ENCODE measurements around the gene GPR39. TPM values are rescaled to one million over a fixed set of nuclear protein-coding genes. Genes with fewer than 3 reads are reported as not detected.

GPR39 gene
- total RNA-seq, 4 donors from 2014 or later: 0.52 to 53.2 (median 6.8) TPM; not detected in 1

- Histone ChIP-seq H3K27ac (no peak overlapping the region), H3K9me3 (no peaks in the 10 kb centered on the region), H3K36me3 (no peaks in the 10 kb centered on the region), H3K27me3 (no peaks in the 10 kb centered on the region), H3K4me3 (no peak overlapping the region), H3K4me1 (no peaks in the 10 kb centered on the region)
- DNase-seq: no peak
- TF ChIP-seq CTCF (IDR thresholded peaks at IDR 0.05) (no peak), POLR2A (IDR thresholded peaks at IDR 0.05) (no peak)
- intact Hi-C loops (cut with DNase I; ENCODE audit: low total_unique reads): no loop called here
Observed at GRCh38 chr2:132589966-132590365, 173.4 kb downstream of the GPR39 start.

- H3K4me1 ChIP-seq: no peaks in the 10 kb centered on the region
- H3K9me3 ChIP-seq: no peaks in the 10 kb centered on the region
- no peak overlapping the region for H3K27ac ChIP-seq
- H3K4me3 ChIP-seq: no peak overlapping the region
- intact Hi-C loops (cut with DNase I; ENCODE audit: low total_unique reads): no loop called here
- no peak for DNase-seq
- no peaks in the 10 kb centered on the region for H3K36me3 ChIP-seq
- TF ChIP-seq POLR2A (IDR thresholded peaks at IDR 0.05): no peak
- TF ChIP-seq CTCF (IDR thresholded peaks at IDR 0.05): no peak
- H3K27me3 ChIP-seq: no peaks in the 10 kb centered on the region
Observed at GRCh38 chr2:132593171-132593570, 176.6 kb downstream of the GPR39 start.

GRCh38 chr2:132595186-132595585, 178.6 kb downstream of the GPR39 start:
- no peak for DNase-seq
- Histone ChIP-seq H3K9me3 (no peaks in the 10 kb centered on the region), H3K27ac (no peak overlapping the region), H3K27me3 (no peaks in the 10 kb centered on the region), H3K4me3 (no peak overlapping the region), H3K36me3 (no peaks in the 10 kb centered on the region), H3K4me1 (no peaks in the 10 kb centered on the region)
- intact Hi-C loops (cut with DNase I; ENCODE audit: low total_unique reads): no loop called here
- no peak for TF ChIP-seq CTCF (IDR thresholded peaks at IDR 0.05)
- TF ChIP-seq POLR2A (IDR thresholded peaks at IDR 0.05): no peak

- DNase-seq: no peak
- no peaks in the 10 kb centered on the region for H3K36me3 ChIP-seq
- intact Hi-C loops (cut with DNase I; ENCODE audit: low total_unique reads): no loop called here
Observed at GRCh38 chr2:132595693-132596092, 179.1 kb downstream of the GPR39 start.

GRCh38 chr2:132597166-132597565, 180.6 kb downstream of the GPR39 start:
- Histone ChIP-seq H3K4me3 (no peak overlapping the region), H3K27me3 (no peaks in the 10 kb centered on the region), H3K27ac (no peak overlapping the region), H3K4me1 (no peaks in the 10 kb centered on the region), H3K36me3 (no peaks in the 10 kb centered on the region), H3K9me3 (no peaks in the 10 kb centered on the region)
- TF ChIP-seq POLR2A (IDR thresholded peaks at IDR 0.05) (no peak), CTCF (IDR thresholded peaks at IDR 0.05) (no peak)
- DNase-seq: no peak
- intact Hi-C loops (cut with DNase I; ENCODE audit: low total_unique reads): no loop called here

More at GRCh38 chr2:132595693-132596092, 179.1 kb downstream of the GPR39 start:
- Histone ChIP-seq H3K4me3 (no peak overlapping the region), H3K4me1 (no peaks in the 10 kb centered on the region), H3K9me3 (no peaks in the 10 kb centered on the region), H3K27me3 (no peaks in the 10 kb centered on the region), H3K27ac (no peak overlapping the region)
- TF ChIP-seq POLR2A (IDR thresholded peaks at IDR 0.05): no peak
- no peak for TF ChIP-seq CTCF (IDR thresholded peaks at IDR 0.05)

Measured in uterus (tissue), 4 donors.